OCI-LY7 (cell line): Measurements from ENCODE around the gene PCDHB9. TPM values are rescaled to one million over a fixed set of nuclear protein-coding genes. Genes with fewer than 3 reads are reported as not detected.
"Not testable (repeated sequence)": the region's sequence is repeated elsewhere in the genome, so short reads cannot be mapped to it uniquely, and the experiment has no call there.

Experiments
- BruUV-seq: library from RNA; stranded (reverse); fragments of 400-500 nt; replicated peaks from 2 replicates; lab custom pipeline; 2021; lab: Mats Ljungman, UMichigan
- CTCF ChIA-PET: fragments of 300-600 bp; sonication (Branson Sonifier 250); formaldehyde crosslinking; loops from one replicate; lab custom pipeline; 2022; ENCODE audit warnings: antibody characterized with exemption; ENCODE audit not compliant: unreplicated experiment; lab: Charles Lee
- POLR2A ChIA-PET: fragments of 300-600 bp; sonication (Branson Sonifier 250); formaldehyde crosslinking; loops from one replicate; lab custom pipeline; 2022; ENCODE audit warnings: antibody characterized with exemption; lab: Charles Lee
- DNase-seq: peaks from one replicate; pipeline ENCODE4 v3.0.0-alpha.2; 2015; ENCODE audit warnings: low spot score
- H2AFZ ChIP-seq: fragments of 200-600 bp; sonication (generic), shearing (Covaris generic); 2 replicates; pipeline ENCODE4 v1.6.1; 2014; ENCODE audit warnings: mild to moderate bottlenecking, antibody characterized with exemption, low read length, moderate library complexity
- H3K27ac ChIP-seq: fragments of 200-600 bp; sonication (generic); 2 replicates; pipeline ENCODE4 v1.5.1; 2014; ENCODE audit warnings: mixed run types, low read depth, mild to moderate bottlenecking, moderate library complexity, low read length, inconsistent platforms; ENCODE audit not compliant: poor library complexity, severe bottlenecking
- H3K36me3 ChIP-seq: fragments of 200-600 bp; sonication (generic); 2 replicates; pipeline ENCODE4 v1.6.1; 2014; ENCODE audit warnings: mild to moderate bottlenecking, antibody characterized with exemption, low read length, moderate library complexity, mixed read lengths; ENCODE audit not compliant: insufficient read depth
- H3K4me1 ChIP-seq: fragments of 200-600 bp; sonication (generic); 2 replicates; pipeline ENCODE4 v1.5.1; 2014; ENCODE audit warnings: mild to moderate bottlenecking, low read length; ENCODE audit not compliant: insufficient read depth, poor library complexity, severe bottlenecking
- H3K4me2 ChIP-seq: fragments of 200-600 bp; sonication (generic); 2 replicates; pipeline ENCODE4 v1.6.1; 2014; ENCODE audit warnings: mild to moderate bottlenecking, low read length
- H3K4me3 ChIP-seq: fragments of 200-600 bp; sonication (generic); 2 replicates; pipeline ENCODE4 v1.5.1; 2014; ENCODE audit warnings: mild to moderate bottlenecking, low read depth, low read length; ENCODE audit not compliant: poor library complexity, severe bottlenecking
- H3K79me2 ChIP-seq: fragments of 200-600 bp; sonication (generic); 2 replicates; pipeline ENCODE4 v1.6.1; 2016; ENCODE audit warnings: low read depth, mild to moderate bottlenecking, low read length, moderate library complexity, mixed read lengths; ENCODE audit not compliant: insufficient read depth
- H3K9me2 ChIP-seq: fragments of 200-600 bp; sonication (generic); 2 replicates; pipeline ENCODE4 v1.6.1; 2016; ENCODE audit warnings: mild to moderate bottlenecking, low read length, mixed read lengths; ENCODE audit not compliant: insufficient read depth
- H3K9me3 ChIP-seq: fragments of 200-600 bp; sonication (generic); 2 replicates; pipeline ENCODE4 v1.6.1; 2014; ENCODE audit warnings: mild to moderate bottlenecking, mixed run types, low read length, mixed read lengths
- H4K20me1 ChIP-seq: fragments of 200-600 bp; sonication (generic); 2 replicates; pipeline ENCODE4 v1.6.1; 2014; ENCODE audit warnings: mild to moderate bottlenecking, antibody characterized with exemption, low read length, moderate library complexity, mixed read lengths; ENCODE audit not compliant: insufficient read depth
- CTCF ChIP-seq: fragments of 200-600 bp; sonication (generic); conservative IDR thresholded peaks from 2 replicates; pipeline ENCODE4 v1.5.1; 2014; ENCODE audit warnings: mild to moderate bottlenecking, antibody characterized with exemption, low read length, moderate library complexity, mixed read lengths
- EZH2phosphoT487 ChIP-seq: fragments of 200-600 bp; sonication (generic); IDR thresholded peaks from 2 replicates; pipeline ENCODE4 v1.6.1; 2018; ENCODE audit warnings: low read depth, borderline replicate concordance, mild to moderate bottlenecking, mixed run types, antibody characterized with exemption, low read length, moderate library complexity, mixed read lengths
- intact Hi-C: fragments of 100-400 bp; cut with micrococcal nuclease; formaldehyde crosslinking; loops from one replicate; pipeline ENCODE4 v1.10.0; 2022; ENCODE audit not compliant: unreplicated experiment
- total RNA-seq, 2 experiments: library from RNA; depleted of rRNA in 1 of 2; stranded (reverse); fragments of >200 nt in 1 of 2; shearing (Covaris generic) in 1 of 2; gene quantifications; 2 replicates each; pipeline ENCODE4 v1.2.3, GENCODE V29; 2014 to 2022

The PCDHB9 gene
- total RNA-seq, 2 experiments from 2014 or later, result 0.06 TPM; not detected in 1

- intact Hi-C loops, result no loop called here
- no peaks in the 10 kb centered on the region for H4K20me1 ChIP-seq
- H2AFZ ChIP-seq, result no peak within 1 kb of the TSS
- H3K4me2 ChIP-seq, result peak within 1 kb of the TSS; percentile 39; the same call in 1 of the 2 replicates
- no peaks in the 10 kb centered on the region for H3K9me2 ChIP-seq
- no peak within 1 kb of the TSS for H3K27ac ChIP-seq
- TF ChIP-seq EZH2phosphoT487, result no peak
- peak; percentile 73 for TF ChIP-seq CTCF
- no peaks in the 10 kb centered on the region for H3K79me2 ChIP-seq
- no TSS peak for BruUV-seq
- DNase-seq, result peak; percentile 34
- ChIA-PET POLR2A (interaction anchor here (0.7 to 0.8 kb wide), 2 partner anchors 17 to 1158 kb away, joined by 3 to 4 read pairs; no protein-coding TSS in a partner anchor), CTCF (interaction anchor here (0.5 to 1.0 kb wide), 2 partner anchors 23 to 97 kb away, joined by 3 read pairs; partner anchors contain the start of gene TAF7)
- H3K9me3 ChIP-seq, result no peaks in the 10 kb centered on the region
- no peaks in the 10 kb centered on the region for H3K36me3 ChIP-seq
- no peak within 1 kb of the TSS for H3K4me3 ChIP-seq
- H3K4me1 ChIP-seq, result no peaks in the 10 kb centered on the region
These were observed 36.3 kb downstream of the PCDHB9 start, which contains the start of gene PCDHB14 for GRCh38 chr5:141223112-141223783. TSS of gene PCDHB14 (plus strand) at chr5:141223343. CDS start at chr5:141223506, 163 bp downstream.

- DNase-seq, H2AFZ ChIP-seq, H4K20me1 ChIP-seq, H3K4me1 ChIP-seq, H3K27ac ChIP-seq, H3K79me2 ChIP-seq, H3K4me3 ChIP-seq, POLR2A ChIA-PET, H3K9me3 ChIP-seq, CTCF ChIA-PET, H3K36me3 ChIP-seq, BruUV-seq, H3K4me2 ChIP-seq, H3K9me2 ChIP-seq, intact Hi-C loops: not testable (repeated sequence)
These were observed 37.9 kb downstream of the PCDHB9 start for GRCh38 chr5:141224844-141225243.

- DNase-seq, result not testable (repeated sequence)
These were observed 38.5 kb downstream of the PCDHB9 start for GRCh38 chr5:141225421-141225820.

More at GRCh38 chr5:141225421-141225820, 38.5 kb downstream of the PCDHB9 start:
- CTCF ChIA-PET, H3K9me2 ChIP-seq, H2AFZ ChIP-seq, H3K27ac ChIP-seq, H3K4me3 ChIP-seq, H3K9me3 ChIP-seq, H3K36me3 ChIP-seq, H4K20me1 ChIP-seq, BruUV-seq, H3K79me2 ChIP-seq, POLR2A ChIA-PET, H3K4me1 ChIP-seq, H3K4me2 ChIP-seq, intact Hi-C loops: not testable (repeated sequence)
